ENCODE measurements around the gene TFAP2C. TPM values are rescaled to one million over a fixed set of nuclear protein-coding genes. Genes with fewer than 3 reads are reported as not detected.

Gene TFAP2C
- total and polyA plus RNA-seq, 2 donors: 0.42 to 2.1 TPM

DNA sequence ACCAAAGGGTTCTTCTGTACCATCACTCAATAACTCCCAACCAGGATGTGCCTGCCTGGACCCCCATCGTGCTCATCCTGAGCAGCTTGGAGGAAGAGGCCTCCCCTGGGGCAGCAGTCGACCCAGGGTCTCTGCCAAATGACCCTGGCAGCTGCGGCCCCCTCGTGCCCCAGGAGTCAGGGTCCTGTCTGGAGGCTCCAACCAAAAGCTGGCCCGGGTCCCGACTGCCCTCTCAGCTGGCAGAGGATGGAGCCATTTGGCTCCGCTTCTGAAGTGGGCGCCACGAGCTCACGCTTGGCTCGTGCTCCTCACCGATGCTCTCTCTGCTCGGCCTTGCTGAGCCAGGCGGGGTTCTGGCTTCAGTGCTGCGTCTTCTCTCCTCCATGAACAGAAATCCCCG, 56.8 kb downstream of the TFAP2C start:
- Histone ChIP-seq H3K4me1 (ENCODE audit: control insufficient read depth in 2 of 2, insufficient read depth in 2 of 2, low read length in 2 of 2) (peaks cover 3 to 14% of the 10 kb centered on the region in 2 donors), H3K36me3 (ENCODE audit: control insufficient read depth in 2 of 2, insufficient read depth in 2 of 2, low read length in 1 of 2) (no peaks in the 10 kb centered on the region), H3K27me3 (ENCODE audit: control insufficient read depth in 2 of 2, insufficient read depth in 1 of 2, low read length in 1 of 2) (no peaks in the 10 kb centered on the region), H3K4me3 (ENCODE audit: low read length in 2 of 2) (no peak overlapping the region), H3K9me3 (ENCODE audit: control insufficient read depth in 2 of 2, insufficient read depth in 1 of 2, low read length in 1 of 2) (no peaks in the 10 kb centered on the region), H3K27ac (ENCODE audit: low read depth in 1 of 2, low read length in 1 of 2) (no peak overlapping the region)
- no peak for DNase-seq (ENCODE audit: low read depth in 6 of 9, low spot score in 9 of 9)
- WGBS: 81% methylated on average over 16 of the region's 16 CpGs

DNA sequence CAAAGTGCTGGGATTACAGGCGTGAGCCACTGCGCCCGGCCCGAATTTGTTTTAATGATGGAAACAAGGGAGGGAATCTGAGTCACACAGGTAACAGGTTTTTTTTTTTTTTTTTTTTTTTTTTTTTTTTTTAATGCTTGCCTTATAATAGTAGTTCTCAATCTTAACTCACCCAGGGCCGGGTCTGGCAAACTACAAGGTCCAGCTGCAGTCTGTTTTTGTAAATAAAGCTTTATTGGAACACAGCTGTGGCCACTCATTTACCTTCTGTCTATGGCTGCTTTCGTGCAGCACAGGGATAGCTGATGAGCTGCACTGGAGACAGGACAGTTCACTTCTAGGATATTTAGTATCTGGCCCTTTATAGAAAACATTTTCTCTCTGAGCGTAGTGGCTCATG, 58.0 kb downstream of the TFAP2C start:
- Histone ChIP-seq H3K4me3 (ENCODE audit: low read length in 2 of 2) (no peak overlapping the region), H3K36me3 (ENCODE audit: control insufficient read depth in 2 of 2, insufficient read depth in 2 of 2, low read length in 1 of 2) (no peaks in the 10 kb centered on the region), H3K9me3 (ENCODE audit: control insufficient read depth in 2 of 2, insufficient read depth in 1 of 2, low read length in 1 of 2) (no peaks in the 10 kb centered on the region), H3K27ac (ENCODE audit: low read depth in 1 of 2, low read length in 1 of 2) (no peak overlapping the region), H3K27me3 (ENCODE audit: control insufficient read depth in 2 of 2, insufficient read depth in 1 of 2, low read length in 1 of 2) (no peaks in the 10 kb centered on the region), H3K4me1 (ENCODE audit: control insufficient read depth in 2 of 2, insufficient read depth in 2 of 2, low read length in 2 of 2) (peaks cover 5 to 18% of the 10 kb centered on the region in 2 donors)
- DNase-seq (ENCODE audit: low read depth in 6 of 9, low spot score in 9 of 9): no peak
- 95% methylated on average over 7 of the region's 7 CpGs for WGBS

DNA sequence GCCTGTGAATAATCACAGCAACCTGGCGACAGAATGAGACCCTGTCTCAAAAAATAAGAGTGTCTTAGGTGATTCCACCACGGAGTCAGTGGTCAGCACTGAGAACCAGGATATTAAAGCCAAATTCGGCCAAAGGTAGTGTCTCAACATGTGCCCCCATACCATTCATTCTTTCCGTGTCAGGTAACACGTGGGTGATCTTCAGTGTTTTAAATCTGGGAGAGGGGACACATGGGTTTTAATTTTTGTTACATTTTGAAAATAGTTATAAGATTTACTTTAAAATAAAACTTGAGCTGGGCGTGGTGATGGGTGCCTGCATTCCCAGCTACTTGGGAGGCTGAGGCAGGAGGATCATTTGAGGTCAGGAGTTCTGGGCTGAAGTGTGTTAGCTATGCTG, 59.0 kb downstream of the TFAP2C start:
- H3K4me3 ChIP-seq (ENCODE audit: low read length in 2 of 2): no peak overlapping the region
- WGBS: 93% methylated on average over 6 of the region's 6 CpGs
- no peak overlapping the region for H3K27ac ChIP-seq (ENCODE audit: low read depth in 1 of 2, low read length in 1 of 2)
- DNase-seq (ENCODE audit: low read depth in 6 of 9, low spot score in 9 of 9): no peak
- H3K4me1 ChIP-seq (ENCODE audit: control insufficient read depth in 2 of 2, insufficient read depth in 2 of 2, low read length in 2 of 2): peaks cover 5 to 18% of the 10 kb centered on the region in 2 donors
- H3K9me3 ChIP-seq (ENCODE audit: control insufficient read depth in 2 of 2, insufficient read depth in 1 of 2, low read length in 1 of 2): no peaks in the 10 kb centered on the region
- H3K27me3 ChIP-seq (ENCODE audit: control insufficient read depth in 2 of 2, insufficient read depth in 1 of 2, low read length in 1 of 2): no peaks in the 10 kb centered on the region
- H3K36me3 ChIP-seq (ENCODE audit: control insufficient read depth in 2 of 2, insufficient read depth in 2 of 2, low read length in 1 of 2): no peaks in the 10 kb centered on the region

Other genes starting within 250 kb of the TFAP2C start
- 38.2 TPM for gene AURKA, start 237.1 kb upstream of the TFAP2C start, total RNA-seq
- 4.1 TPM for gene AURKA, start 237.1 kb upstream of the TFAP2C start, polyA plus RNA-seq
- gene CSTF1, start 236.7 kb upstream of the TFAP2C start, total RNA-seq: 35.0 TPM
- gene CSTF1, start 236.7 kb upstream of the TFAP2C start, polyA plus RNA-seq: 16.0 TPM
- 2.8 TPM for gene CASS4, start 217.0 kb upstream of the TFAP2C start, total RNA-seq
- gene CASS4, start 217.0 kb upstream of the TFAP2C start, polyA plus RNA-seq: 3.7 TPM
- gene RTF2, start 160.7 kb upstream of the TFAP2C start, total RNA-seq: 75.1 TPM
- 91.6 TPM for gene RTF2, start 160.7 kb upstream of the TFAP2C start, polyA plus RNA-seq
- gene FAM209A, start 104.6 kb upstream of the TFAP2C start, total RNA-seq: 0.14 TPM
- gene FAM209A, start 104.6 kb upstream of the TFAP2C start, polyA plus RNA-seq: 0.62 TPM
- gene FAM209B, start 96.1 kb upstream of the TFAP2C start, total RNA-seq: 0.42 TPM
- 3.3 TPM for gene FAM209B, start 96.1 kb upstream of the TFAP2C start, polyA plus RNA-seq